ENCODE results near the gene HOXC13.

The HOXC13 gene

DNA sequence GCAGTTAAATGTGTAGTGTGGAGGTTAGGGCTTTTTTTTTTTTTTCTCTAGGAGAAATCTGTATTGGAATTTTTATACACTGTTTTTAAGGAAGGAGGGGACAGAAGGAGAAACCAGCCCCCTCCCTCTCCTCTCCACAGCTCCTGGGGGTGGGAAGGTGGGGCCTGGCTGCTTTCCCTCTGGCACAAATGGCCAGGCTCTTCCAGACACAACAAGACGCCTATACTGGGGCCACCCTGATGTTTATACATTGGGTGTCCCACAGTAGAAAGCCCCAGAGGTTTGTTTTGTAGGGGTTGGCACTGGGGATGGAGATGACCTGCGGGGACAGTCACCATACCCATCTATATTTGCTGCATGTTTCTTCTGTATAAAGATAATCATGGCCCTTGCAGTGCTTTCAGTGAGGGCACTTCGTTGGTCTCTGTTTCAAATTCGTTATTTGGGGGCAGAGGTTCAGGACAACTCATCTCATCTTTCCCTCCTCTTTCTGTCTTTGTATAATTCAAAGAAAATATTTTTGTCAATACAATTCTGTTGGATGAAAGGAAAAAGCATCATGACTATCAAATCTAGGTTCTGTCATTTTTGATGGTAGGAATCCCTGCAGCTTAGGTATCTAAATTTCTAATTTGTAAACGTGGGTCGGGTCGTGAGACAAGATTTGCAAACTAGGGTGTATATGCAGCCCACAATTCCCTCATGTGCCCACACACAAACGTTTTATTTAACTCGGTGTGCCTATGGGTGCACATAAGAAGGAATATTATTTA, 38.4 kb downstream of the HOXC13 start:
- no peak for DNase-seq (ENCODE audit: low spot score)
- Histone ChIP-seq H3K4me3 (no peak overlapping the region), H3K27ac (no peak overlapping the region)
- TF ChIP-seq, protein P1, sequence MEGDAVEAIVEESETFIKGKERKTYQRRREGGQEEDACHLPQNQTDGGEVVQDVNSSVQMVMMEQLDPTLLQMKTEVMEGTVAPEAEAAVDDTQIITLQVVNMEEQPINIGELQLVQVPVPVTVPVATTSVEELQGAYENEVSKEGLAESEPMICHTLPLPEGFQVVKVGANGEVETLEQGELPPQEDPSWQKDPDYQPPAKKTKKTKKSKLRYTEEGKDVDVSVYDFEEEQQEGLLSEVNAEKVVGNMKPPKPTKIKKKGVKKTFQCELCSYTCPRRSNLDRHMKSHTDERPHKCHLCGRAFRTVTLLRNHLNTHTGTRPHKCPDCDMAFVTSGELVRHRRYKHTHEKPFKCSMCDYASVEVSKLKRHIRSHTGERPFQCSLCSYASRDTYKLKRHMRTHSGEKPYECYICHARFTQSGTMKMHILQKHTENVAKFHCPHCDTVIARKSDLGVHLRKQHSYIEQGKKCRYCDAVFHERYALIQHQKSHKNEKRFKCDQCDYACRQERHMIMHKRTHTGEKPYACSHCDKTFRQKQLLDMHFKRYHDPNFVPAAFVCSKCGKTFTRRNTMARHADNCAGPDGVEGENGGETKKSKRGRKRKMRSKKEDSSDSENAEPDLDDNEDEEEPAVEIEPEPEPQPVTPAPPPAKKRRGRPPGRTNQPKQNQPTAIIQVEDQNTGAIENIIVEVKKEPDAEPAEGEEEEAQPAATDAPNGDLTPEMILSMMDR (IDR thresholded peaks at IDR 0.05): no peak

GRCh38 chr12:53977596-53978445, 39.2 kb downstream of the HOXC13 start:
- TF ChIP-seq, protein P1 (IDR thresholded peaks at IDR 0.05): no peak
- Histone ChIP-seq H3K4me3 (no peak overlapping the region), H3K27ac (no peak overlapping the region)
- DNase-seq (ENCODE audit: low spot score): no peak

DNA sequence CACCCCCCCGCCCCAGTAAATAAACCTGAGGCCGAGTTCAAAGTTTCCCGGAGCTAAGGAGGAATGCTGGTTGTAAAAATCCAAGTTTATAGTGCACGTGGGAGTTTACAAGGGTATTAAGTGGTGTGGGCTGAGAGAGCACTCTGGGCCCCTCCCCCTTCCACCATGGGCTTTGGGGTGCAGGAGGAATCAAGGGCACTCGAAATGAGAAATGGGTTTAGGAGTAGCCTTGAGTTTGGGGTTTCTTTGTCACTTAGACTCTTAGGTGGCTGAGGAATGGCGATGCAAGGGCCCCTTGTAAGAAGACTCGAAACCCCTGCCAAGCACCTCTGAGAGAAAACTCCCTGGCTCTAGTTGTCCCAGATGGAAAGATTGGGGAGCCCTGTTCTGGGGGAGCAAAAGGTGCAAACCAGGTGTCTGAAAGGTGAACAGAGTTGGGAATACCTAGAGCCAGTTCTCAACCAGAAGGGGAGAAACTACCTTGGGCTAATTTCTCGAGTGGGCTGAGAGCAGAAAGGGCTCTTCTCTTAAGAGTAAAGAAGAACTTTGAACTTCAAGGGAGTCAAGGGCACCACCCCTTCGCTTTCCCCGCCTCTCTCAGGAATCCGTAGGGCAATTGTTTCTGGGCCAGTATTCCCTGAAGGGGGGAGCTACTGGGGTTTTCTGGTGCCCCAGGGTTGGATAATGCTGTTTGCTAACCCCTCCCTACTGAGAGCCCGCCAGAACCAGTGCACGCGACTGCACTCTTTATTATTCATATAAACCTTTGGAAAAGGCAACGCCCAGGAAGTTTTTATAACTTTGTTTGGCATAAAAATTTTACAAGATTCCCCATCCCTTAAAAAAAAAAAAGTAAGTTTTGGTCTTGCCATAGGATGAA, 40.1 kb downstream of the HOXC13 start:
- Histone ChIP-seq H3K4me3 (no peak overlapping the region), H3K27ac (no peak overlapping the region)
- no peak for DNase-seq (ENCODE audit: low spot score)
- TF ChIP-seq, protein P1 (IDR thresholded peaks at IDR 0.05): no peak

- Histone ChIP-seq H3K27ac (no peak overlapping the region), H3K4me3 (no peak overlapping the region)
- no peak for DNase-seq (ENCODE audit: low spot score)
- TF ChIP-seq, protein P1 (IDR thresholded peaks at IDR 0.05): no peak
These were observed 41.6 kb downstream of the HOXC13 start for GRCh38 chr12:53980104-53980801.

DNA sequence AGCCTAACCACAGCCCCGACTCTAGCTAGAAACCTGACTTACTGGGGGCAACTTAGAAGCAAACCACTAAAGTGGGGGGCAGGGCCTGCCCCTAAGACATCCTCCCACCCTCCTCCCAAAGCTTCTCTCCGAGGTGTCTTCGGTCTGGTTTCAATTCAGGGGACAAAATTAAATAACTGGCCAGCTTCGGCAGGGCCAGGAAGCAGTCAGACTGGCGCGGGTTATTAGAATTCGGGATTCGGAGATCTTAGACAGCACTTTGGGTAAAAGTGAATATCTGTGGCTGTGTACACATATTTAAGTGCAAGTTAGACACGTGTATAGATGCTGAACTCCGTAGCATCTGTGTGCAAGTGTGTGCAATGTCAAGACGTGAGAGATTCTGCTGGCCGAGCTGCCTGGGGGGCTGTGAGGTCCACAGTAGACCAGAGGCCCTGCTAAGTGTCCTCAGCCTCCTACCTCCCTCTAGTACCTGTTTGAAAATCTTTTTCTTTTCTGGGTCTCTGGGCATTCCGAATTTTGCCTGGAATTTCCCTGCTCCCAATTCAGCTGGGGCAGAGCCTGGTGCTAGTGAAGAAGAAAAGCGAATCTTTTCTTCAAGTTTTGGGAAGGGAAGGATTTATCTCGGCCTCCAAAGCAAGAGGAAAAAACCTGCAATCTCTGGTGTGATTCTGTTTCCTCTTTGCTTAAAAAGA, 42.3 kb downstream of the HOXC13 start:
- no peak overlapping the region for H3K27ac ChIP-seq
- no peak for DNase-seq (ENCODE audit: low spot score)
- TF ChIP-seq, protein P1 (IDR thresholded peaks at IDR 0.05): no peak

More for the DNA sequence above, 42.3 kb downstream of the HOXC13 start:
- H3K4me3 ChIP-seq: no peak overlapping the region
